HepG2 (cell line): ENCODE measurements around the gene CYP19A1.

Experiments
- ESRRA ChIP-seq: sonication (generic); formaldehyde crosslinking; IDR thresholded peaks from 2 replicates; pipeline ENCODE4 v1.5.1; 2020; ENCODE audit warnings: mild to moderate bottlenecking, low read depth, missing genetic modification reagents
- FOXK2 ChIP-seq: fragments of 450-650 bp; IDR thresholded peaks from 2 replicates; pipeline ENCODE4 v1.6.1; 2016
- MYC ChIP-seq: sonication (generic); formaldehyde crosslinking; IDR thresholded peaks from 2 replicates; pipeline ENCODE4 v1.9.0; 2021; ENCODE audit warnings: missing genetic modification reagents, borderline replicate concordance
- RAD51 ChIP-seq: fragments of 450-650 bp; IDR thresholded peaks from 2 replicates; pipeline ENCODE4 v1.6.1; 2016; ENCODE audit warnings: borderline replicate concordance
- SP2 ChIP-seq: sonication (generic); formaldehyde crosslinking; IDR thresholded peaks from 2 replicates; pipeline ENCODE4 v1.5.1; 2020; ENCODE audit warnings: mild to moderate bottlenecking, missing genetic modification reagents
- TAF1 ChIP-seq: sonication (generic); formaldehyde crosslinking; IDR thresholded peaks from 2 replicates; pipeline ENCODE4 v1.4.0; 2020; ENCODE audit warnings: missing genetic modification reagents
- ZFYVE20 ChIP-seq: sonication (generic); formaldehyde crosslinking; IDR thresholded peaks from 2 replicates; pipeline ENCODE4 v1.8.0; 2023; ENCODE audit warnings: low read depth, mild to moderate bottlenecking, moderate library complexity, missing genetic modification reagents, borderline replicate concordance
- ZNF143 ChIP-seq: sonication (generic); formaldehyde crosslinking; IDR thresholded peaks from 2 replicates; pipeline ENCODE4 v1.4.0; 2020; ENCODE audit warnings: missing genetic modification reagents
- TF ChIP-seq, protein P1 (sequence below): sonication (generic); formaldehyde crosslinking; IDR thresholded peaks from 2 replicates; pipeline ENCODE4 v1.8.0; 2022; ENCODE audit warnings: mild to moderate bottlenecking, missing genetic modification reagents; ENCODE audit not compliant: insufficient replicate concordance
- TF ChIP-seq, protein P2 (sequence below): sonication (generic); formaldehyde crosslinking; IDR thresholded peaks from 2 replicates; pipeline ENCODE4 v1.5.0; 2020; ENCODE audit warnings: mild to moderate bottlenecking, missing genetic modification reagents, moderate library complexity
- TF ChIP-seq, protein P3 (sequence below): sonication (generic); formaldehyde crosslinking; IDR thresholded peaks from 2 replicates; pipeline ENCODE4 v1.4.0; 2020; ENCODE audit warnings: missing genetic modification reagents
- TF ChIP-seq, protein P4 (sequence below): IDR thresholded peaks from 2 replicates; pipeline ENCODE4 v1.6.1; 2016; ENCODE audit warnings: low read depth, missing genetic modification reagents, missing compliant biosample characterization
- TF ChIP-seq, protein P5 (sequence below), 2 experiments: sonication (generic) in 1 of 2; formaldehyde crosslinking in 1 of 2; IDR thresholded peaks; 2 replicates each; pipeline versions ENCODE4 v1.5.1 to v1.6.1; 2011 to 2020; ENCODE audit warnings: borderline replicate concordance in 1 of 2, low read depth in 1 of 2, low read length in 1 of 2, mild to moderate bottlenecking in 1 of 2, missing genetic modification reagents in 1 of 2, moderate library complexity in 1 of 2
- TF ChIP-seq, protein P6 (sequence below): IDR thresholded peaks from 2 replicates; pipeline ENCODE4 v1.6.1; 2016

DNA sequence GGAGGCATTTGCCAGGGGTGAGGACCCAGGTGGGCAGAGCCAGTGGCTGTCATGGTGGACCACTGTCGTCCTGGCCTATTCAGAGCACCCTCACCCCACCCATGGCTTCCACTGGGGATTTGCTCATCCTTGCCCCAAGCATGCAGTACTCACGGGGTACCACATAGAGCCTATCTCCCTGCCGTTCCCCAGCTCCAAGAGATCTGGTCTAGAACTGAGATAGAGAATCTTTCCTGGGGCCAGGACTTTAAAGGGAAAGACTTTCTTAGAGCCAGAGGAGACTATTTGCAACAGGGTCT, 166.8 kb downstream of the CYP19A1 start:
- TF ChIP-seq, protein P1, sequence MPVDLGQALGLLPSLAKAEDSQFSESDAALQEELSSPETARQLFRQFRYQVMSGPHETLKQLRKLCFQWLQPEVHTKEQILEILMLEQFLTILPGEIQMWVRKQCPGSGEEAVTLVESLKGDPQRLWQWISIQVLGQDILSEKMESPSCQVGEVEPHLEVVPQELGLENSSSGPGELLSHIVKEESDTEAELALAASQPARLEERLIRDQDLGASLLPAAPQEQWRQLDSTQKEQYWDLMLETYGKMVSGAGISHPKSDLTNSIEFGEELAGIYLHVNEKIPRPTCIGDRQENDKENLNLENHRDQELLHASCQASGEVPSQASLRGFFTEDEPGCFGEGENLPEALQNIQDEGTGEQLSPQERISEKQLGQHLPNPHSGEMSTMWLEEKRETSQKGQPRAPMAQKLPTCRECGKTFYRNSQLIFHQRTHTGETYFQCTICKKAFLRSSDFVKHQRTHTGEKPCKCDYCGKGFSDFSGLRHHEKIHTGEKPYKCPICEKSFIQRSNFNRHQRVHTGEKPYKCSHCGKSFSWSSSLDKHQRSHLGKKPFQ: no peak
- TF ChIP-seq ESRRA (no peak), MYC (no peak), ZNF143 (CRISPR knock-in tag) (no peak), SP2 (CRISPR knock-in tag) (no peak), RAD51 (no peak), ZFYVE20 (CRISPR knock-in tag) (no peak), FOXK2 (no peak), TAF1 (no peak)
- TF ChIP-seq, protein P2, sequence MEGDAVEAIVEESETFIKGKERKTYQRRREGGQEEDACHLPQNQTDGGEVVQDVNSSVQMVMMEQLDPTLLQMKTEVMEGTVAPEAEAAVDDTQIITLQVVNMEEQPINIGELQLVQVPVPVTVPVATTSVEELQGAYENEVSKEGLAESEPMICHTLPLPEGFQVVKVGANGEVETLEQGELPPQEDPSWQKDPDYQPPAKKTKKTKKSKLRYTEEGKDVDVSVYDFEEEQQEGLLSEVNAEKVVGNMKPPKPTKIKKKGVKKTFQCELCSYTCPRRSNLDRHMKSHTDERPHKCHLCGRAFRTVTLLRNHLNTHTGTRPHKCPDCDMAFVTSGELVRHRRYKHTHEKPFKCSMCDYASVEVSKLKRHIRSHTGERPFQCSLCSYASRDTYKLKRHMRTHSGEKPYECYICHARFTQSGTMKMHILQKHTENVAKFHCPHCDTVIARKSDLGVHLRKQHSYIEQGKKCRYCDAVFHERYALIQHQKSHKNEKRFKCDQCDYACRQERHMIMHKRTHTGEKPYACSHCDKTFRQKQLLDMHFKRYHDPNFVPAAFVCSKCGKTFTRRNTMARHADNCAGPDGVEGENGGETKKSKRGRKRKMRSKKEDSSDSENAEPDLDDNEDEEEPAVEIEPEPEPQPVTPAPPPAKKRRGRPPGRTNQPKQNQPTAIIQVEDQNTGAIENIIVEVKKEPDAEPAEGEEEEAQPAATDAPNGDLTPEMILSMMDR: no peak
- TF ChIP-seq, protein P3, sequence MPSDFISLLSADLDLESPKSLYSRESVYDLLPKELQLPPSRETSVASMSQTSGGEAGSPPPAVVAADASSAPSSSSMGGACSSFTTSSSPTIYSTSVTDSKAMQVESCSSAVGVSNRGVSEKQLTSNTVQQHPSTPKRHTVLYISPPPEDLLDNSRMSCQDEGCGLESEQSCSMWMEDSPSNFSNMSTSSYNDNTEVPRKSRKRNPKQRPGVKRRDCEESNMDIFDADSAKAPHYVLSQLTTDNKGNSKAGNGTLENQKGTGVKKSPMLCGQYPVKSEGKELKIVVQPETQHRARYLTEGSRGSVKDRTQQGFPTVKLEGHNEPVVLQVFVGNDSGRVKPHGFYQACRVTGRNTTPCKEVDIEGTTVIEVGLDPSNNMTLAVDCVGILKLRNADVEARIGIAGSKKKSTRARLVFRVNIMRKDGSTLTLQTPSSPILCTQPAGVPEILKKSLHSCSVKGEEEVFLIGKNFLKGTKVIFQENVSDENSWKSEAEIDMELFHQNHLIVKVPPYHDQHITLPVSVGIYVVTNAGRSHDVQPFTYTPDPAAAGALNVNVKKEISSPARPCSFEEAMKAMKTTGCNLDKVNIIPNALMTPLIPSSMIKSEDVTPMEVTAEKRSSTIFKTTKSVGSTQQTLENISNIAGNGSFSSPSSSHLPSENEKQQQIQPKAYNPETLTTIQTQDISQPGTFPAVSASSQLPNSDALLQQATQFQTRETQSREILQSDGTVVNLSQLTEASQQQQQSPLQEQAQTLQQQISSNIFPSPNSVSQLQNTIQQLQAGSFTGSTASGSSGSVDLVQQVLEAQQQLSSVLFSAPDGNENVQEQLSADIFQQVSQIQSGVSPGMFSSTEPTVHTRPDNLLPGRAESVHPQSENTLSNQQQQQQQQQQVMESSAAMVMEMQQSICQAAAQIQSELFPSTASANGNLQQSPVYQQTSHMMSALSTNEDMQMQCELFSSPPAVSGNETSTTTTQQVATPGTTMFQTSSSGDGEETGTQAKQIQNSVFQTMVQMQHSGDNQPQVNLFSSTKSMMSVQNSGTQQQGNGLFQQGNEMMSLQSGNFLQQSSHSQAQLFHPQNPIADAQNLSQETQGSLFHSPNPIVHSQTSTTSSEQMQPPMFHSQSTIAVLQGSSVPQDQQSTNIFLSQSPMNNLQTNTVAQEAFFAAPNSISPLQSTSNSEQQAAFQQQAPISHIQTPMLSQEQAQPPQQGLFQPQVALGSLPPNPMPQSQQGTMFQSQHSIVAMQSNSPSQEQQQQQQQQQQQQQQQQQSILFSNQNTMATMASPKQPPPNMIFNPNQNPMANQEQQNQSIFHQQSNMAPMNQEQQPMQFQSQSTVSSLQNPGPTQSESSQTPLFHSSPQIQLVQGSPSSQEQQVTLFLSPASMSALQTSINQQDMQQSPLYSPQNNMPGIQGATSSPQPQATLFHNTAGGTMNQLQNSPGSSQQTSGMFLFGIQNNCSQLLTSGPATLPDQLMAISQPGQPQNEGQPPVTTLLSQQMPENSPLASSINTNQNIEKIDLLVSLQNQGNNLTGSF (CRISPR knock-in tag): no peak
- TF ChIP-seq, protein P4, sequence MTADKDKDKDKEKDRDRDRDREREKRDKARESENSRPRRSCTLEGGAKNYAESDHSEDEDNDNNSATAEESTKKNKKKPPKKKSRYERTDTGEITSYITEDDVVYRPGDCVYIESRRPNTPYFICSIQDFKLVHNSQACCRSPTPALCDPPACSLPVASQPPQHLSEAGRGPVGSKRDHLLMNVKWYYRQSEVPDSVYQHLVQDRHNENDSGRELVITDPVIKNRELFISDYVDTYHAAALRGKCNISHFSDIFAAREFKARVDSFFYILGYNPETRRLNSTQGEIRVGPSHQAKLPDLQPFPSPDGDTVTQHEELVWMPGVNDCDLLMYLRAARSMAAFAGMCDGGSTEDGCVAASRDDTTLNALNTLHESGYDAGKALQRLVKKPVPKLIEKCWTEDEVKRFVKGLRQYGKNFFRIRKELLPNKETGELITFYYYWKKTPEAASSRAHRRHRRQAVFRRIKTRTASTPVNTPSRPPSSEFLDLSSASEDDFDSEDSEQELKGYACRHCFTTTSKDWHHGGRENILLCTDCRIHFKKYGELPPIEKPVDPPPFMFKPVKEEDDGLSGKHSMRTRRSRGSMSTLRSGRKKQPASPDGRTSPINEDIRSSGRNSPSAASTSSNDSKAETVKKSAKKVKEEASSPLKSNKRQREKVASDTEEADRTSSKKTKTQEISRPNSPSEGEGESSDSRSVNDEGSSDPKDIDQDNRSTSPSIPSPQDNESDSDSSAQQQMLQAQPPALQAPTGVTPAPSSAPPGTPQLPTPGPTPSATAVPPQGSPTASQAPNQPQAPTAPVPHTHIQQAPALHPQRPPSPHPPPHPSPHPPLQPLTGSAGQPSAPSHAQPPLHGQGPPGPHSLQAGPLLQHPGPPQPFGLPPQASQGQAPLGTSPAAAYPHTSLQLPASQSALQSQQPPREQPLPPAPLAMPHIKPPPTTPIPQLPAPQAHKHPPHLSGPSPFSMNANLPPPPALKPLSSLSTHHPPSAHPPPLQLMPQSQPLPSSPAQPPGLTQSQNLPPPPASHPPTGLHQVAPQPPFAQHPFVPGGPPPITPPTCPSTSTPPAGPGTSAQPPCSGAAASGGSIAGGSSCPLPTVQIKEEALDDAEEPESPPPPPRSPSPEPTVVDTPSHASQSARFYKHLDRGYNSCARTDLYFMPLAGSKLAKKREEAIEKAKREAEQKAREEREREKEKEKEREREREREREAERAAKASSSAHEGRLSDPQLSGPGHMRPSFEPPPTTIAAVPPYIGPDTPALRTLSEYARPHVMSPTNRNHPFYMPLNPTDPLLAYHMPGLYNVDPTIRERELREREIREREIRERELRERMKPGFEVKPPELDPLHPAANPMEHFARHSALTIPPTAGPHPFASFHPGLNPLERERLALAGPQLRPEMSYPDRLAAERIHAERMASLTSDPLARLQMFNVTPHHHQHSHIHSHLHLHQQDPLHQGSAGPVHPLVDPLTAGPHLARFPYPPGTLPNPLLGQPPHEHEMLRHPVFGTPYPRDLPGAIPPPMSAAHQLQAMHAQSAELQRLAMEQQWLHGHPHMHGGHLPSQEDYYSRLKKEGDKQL (CRISPR knock-in tag): no peak
- TF ChIP-seq, protein P5, sequence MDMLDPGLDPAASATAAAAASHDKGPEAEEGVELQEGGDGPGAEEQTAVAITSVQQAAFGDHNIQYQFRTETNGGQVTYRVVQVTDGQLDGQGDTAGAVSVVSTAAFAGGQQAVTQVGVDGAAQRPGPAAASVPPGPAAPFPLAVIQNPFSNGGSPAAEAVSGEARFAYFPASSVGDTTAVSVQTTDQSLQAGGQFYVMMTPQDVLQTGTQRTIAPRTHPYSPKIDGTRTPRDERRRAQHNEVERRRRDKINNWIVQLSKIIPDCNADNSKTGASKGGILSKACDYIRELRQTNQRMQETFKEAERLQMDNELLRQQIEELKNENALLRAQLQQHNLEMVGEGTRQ (IDR thresholded peaks at IDR 0.05; ENCODE audit: low read depth, low read length): no peak
- TF ChIP-seq, protein P5 (CRISPR knock-in tag; IDR thresholded peaks at IDR 0.05; ENCODE audit: borderline replicate concordance): no peak
- TF ChIP-seq, protein P6, sequence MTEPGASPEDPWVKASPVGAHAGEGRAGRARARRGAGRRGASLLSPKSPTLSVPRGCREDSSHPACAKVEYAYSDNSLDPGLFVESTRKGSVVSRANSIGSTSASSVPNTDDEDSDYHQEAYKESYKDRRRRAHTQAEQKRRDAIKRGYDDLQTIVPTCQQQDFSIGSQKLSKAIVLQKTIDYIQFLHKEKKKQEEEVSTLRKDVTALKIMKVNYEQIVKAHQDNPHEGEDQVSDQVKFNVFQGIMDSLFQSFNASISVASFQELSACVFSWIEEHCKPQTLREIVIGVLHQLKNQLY (CRISPR knock-in tag): no peak
